Endothelial cell of hepatic sinusoid (primary cell): ENCODE results near the gene RIPK3.

Source experiments
- in situ Hi-C: cut with HindIII; loops from 2 replicates; pipeline ENCODE4 v1.10.0; 2017; ENCODE audit warnings: low sequenced_read_pairs

RIPK3 gene

DNA sequence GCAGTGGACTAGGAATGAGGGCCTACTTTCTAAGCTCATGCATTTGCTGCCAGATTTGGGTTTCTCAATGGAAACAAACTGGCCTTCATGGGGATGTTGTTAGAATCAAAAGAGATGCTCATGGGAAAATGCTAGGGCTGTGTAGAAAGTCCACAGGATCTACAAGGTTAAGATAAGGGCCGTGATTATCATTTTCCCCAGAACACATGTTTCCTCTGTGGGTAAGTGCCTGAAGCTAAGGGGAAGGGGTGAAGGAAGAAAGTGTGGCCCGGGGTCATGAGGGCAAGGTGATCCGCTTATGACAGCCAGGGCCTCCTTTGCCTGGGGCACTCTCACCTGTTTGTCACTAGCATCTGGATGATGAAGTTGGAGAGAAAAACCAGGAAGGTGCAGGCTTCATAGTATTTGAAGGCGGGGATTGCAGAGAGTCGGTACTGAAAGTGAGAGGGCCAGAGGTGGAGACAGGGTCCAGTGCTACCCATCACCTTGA is 14.7 kb downstream of the RIPK3 start:
- in situ Hi-C loops = no loop called here

DNA sequence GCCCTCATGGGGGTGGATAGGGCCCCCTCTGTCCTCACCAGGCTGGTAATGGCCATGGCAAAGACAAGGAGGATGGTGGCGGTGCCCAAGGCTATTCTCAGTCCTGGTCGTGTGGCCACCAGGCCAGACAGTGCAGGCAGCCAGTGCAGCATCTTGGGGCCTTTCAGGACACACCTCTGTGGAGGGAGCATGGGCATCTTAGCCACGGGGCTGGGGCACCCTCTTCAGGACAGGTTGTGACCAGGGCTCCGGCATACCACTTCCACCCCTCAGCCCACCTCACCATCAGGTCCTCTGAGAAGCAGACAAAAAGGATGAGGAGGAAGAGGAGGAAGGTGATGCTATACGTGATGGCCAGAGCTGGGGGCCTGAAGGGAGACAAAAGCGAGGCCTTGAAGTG is 15.8 kb downstream of the RIPK3 start:
- in situ Hi-C loops = loop anchor here (5.0 kb wide), 1 partner anchor 98 kb away; no protein-coding TSS in a partner anchor

DNA sequence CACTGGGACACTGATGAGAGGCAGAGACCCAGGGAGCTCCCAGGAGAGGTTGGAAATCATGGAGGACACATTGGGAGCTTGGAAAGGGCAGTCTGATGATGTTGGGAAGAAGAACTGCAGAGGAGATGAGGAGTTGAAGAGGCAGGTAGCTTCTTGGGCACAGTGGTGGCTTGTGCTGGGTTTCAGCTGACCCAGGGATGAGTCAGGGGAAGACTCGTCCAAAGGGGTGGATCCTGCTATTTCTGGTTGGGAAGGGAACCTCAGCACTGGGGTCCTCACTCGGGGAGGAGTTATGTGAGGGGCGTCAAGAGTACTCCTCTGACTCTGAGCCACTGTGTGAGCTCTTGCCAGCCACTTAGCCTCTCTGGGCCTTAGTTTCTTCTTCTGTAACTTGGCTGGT is 16.4 kb downstream of the RIPK3 start:
- in situ Hi-C loops = loop anchor here (5.0 kb wide), 1 partner anchor 99 kb away; no protein-coding TSS in a partner anchor

DNA sequence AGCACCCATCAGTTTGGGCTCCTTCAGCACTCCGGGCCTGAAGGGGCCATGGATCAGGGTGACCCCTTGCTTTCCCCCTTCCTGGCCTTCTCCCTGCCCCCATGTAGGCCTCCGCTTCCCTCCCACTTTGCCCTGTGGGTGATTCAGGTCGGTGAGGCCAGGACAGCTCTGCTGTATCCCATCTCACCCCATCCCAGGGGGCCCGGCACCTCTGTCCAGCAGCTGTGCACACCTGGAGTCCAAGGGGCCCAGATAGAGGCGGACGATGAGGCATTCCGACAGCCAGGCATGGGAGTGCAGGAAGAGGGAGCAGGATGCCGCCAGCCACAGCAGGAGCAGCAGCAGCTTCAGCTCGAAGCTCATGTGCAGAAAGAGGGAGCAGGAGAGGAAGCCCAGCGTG is 17.1 kb downstream of the RIPK3 start:
- in situ Hi-C loops = loop anchor here (5.0 kb wide), 1 partner anchor 100 kb away; no protein-coding TSS in a partner anchor

DNA sequence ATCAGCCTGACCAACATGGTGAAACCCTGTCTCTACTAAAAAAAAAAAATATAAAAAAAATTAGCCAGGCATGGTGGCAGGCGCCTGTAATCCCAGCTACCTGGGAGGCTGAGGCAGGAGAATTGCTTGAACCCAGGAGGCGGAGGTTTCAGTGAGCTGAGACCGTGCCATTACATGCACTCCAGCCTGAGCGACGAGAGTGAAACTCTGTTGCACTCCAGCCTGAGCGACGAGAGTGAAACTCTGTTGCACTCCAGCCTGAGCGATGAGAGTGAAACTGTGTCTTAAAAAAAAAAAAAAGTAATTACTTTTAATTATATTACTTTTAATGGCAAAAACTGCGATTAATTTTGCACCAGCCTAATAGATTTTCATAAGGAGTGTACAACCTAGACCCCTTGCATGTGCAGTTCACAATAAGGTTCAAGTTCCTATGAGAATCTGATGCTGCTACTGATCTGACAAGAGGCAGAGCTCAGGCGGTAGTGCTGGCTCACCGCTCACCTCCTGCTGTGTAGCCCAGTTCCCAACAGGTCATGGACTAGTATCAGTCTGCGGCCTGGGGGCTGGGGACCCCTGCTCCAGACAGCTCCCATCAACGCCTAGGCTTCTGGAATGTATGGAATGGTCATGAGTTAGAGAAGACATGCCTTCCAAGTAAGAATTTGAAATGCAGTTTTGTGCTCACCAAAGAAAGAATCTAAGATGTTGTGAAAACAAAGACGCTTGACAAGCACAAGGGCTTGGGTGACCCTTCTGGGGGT is 18.4 kb downstream of the RIPK3 start:
- in situ Hi-C loops = loop anchor here (5.0 kb wide), 1 partner anchor 101 kb away; no protein-coding TSS in a partner anchor

DNA sequence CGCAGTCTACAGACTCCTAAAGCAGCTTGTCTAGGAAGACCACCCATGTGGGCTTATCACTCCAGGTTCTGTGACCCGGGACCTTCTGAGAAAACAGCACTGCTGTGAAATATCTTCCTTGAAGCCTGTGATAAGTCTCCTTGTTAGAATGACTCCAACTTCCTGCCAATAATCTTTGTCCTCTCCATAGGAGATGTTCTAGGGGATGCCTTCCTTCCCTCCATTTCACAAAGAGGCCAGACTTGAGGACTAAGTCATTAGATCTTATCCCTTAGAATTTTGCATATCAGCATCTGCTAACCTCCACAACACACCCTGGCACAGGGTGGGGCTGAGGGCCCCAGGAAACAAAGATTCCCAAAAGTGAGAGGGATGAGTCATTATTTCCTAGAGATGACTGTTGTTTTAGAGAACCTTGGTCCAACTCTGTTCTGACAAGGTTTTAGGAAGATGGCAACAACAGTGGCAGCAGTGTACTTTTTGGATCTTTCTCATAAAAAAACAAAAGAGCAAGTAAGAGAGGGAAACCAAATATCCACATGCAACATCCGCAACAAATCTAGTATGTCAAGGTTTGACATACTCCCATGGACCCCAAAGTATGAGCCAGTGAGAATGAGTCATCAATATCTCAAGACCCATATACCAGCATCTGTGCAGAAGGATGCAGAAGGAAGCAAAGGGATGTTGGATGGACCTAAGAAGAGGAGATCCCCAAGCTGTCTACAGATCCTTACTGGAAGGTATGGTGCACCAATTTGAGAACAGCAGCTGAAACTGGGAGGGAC is 22.5 kb downstream of the RIPK3 start:
- in situ Hi-C loops = no loop called here

DNA sequence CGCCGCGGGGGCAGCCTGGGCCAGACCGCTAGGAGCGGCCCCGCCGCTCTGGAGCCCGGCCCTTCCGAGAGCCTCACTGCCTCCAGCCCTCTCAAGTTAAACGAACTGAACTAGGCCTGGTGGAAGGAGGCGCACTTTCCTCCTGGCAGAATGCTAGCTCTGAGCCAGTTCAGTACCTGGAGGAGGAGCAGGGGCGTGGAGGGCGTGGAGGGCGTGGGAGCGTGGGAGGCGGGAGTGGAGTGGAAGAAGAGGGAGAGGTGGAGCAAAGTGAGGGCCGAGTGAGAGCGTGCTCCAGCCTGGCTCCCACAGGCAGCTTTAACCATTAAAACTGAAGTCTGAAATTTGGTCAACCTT is 23.2 kb downstream of the RIPK3 start:
- in situ Hi-C loops = no loop called here

DNA sequence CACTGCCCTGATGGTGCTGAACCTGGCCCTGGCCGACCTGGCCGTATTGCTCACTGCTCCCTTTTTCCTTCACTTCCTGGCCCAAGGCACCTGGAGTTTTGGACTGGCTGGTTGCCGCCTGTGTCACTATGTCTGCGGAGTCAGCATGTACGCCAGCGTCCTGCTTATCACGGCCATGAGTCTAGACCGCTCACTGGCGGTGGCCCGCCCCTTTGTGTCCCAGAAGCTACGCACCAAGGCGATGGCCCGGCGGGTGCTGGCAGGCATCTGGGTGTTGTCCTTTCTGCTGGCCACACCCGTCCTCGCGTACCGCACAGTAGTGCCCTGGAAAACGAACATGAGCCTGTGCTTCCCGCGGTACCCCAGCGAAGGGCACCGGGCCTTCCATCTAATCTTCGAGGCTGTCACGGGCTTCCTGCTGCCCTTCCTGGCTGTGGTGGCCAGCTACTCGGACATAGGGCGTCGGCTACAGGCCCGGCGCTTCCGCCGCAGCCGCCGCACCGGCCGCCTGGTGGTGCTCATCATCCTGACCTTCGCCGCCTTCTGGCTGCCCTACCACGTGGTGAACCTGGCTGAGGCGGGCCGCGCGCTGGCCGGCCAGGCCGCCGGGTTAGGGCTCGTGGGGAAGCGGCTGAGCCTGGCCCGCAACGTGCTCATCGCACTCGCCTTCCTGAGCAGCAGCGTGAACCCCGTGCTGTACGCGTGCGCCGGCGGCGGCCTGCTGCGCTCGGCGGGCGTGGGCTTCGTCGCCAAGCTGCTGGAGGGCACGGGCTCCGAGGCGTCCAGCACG is 23.8 kb downstream of the RIPK3 start:
- in situ Hi-C loops = no loop called here

DNA sequence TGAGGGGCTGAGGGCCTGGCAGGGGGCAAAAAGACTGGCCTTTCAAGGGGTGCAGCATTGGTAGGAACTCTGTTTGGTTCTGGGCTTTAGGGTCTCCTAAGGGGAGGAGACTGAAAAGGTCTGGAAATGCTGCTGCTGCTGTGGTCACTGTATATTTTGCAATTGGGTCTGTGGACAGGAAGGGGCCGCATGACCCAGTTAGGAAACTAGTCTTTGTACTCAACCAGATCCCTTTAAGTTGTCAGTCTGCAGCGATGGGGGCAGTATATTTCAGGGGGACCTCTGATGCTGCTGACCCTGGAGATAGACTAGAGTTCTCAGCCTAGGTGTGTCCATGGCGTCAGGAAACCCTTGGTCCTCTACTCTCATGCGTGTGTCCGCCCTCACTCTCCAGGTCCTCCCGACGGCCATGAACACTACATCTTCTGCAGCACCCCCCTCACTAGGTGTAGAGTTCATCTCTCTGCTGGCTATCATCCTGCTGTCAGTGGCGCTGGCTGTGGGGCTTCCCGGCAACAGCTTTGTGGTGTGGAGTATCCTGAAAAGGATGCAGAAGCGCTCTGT is 24.5 kb downstream of the RIPK3 start:
- in situ Hi-C loops = no loop called here

DNA sequence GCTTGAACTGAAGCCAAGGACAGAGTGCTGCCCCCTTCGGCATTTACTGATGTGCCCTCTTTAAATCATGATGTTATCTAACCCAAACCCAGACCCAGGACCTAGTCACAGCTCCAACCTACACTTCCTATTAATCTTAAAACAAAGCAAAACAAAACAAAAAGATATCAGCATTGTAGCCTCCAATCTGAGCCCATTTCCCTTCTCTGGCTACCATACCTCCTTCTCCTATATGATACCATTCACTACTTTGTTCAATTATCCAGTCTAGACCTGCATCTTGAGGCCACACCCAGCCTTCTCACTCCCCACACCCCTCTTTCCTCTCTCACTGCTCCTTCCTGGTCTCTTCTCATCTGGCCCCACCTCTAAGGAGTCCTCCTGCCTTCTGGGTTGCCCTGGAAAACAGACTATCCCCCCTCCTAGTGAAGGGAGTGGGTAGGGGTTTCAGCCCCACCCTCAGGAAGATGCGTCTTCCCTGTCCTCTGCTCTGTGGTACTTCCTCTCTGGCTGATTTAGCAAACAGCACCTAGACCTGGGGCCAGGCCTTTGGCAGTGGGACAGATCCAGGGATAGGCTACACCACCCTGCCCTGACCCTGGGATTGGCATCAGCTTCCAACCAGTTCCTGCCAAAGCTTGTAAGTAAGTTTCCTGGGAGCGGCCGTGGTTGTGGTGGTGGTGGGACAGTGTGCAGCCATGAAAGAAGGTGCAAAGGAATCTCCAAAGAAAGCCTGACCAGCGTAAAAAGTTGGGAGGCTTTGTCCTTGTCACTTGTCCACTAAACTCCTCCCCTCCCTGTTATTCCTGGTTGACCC is 25.2 kb downstream of the RIPK3 start:
- in situ Hi-C loops = no loop called here

DNA sequence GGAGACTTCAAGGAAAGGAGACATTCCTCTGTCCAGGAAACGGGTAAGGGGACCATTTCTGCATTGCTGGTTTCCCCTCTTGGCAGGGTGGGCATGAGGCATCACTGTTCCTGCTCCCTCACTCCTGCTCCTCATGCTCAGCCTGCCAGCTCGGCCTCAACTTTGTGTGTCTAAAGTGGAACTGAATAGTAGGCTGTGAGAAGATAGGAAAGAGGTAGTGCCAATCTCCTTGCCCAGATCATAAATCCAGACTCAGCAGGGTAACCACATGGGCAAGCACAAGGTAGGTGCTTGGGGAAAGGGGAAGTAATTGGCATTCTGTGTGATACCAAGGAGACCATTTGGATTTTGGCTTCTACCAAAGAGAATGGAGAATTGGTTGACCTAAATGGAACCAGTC is 25.9 kb downstream of the RIPK3 start:
- in situ Hi-C loops = no loop called here

DNA sequence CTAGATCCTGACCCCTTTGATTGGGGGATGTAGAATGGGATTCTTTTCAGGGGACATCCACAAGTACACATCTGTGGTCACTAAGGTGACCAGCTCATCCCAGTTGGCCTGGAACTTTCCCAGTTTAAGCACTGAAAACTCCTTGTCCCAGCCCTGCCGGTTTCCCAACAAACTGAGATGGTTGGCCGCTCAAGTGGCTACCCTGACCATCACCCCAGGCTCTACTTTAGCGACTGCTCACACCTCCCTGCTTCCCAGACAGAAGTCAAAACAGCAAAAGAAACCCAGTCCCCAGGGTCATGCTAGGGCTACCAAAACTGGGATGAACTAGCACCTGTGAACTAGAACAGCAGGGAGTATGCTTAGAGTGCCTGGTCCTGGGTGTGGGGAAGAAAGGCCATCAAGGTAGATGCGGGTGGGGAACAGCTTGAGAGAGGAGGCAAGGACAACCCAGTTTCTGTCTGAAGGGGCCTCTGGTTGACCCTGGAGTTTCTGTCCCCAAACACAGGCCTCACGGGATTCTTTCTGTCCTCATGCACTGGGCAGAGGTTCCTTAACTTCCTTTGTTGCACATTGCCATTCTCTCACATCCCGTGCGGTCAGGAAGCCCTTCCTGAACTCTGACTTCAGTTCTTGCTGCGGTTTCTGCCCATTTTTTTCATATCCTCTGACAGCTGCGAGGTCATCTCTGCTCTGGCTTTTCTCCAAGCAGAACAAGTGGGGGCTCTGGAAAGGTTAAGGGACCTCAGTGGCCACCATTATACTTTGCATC is 26.9 kb downstream of the RIPK3 start:
- in situ Hi-C loops = no loop called here

DNA sequence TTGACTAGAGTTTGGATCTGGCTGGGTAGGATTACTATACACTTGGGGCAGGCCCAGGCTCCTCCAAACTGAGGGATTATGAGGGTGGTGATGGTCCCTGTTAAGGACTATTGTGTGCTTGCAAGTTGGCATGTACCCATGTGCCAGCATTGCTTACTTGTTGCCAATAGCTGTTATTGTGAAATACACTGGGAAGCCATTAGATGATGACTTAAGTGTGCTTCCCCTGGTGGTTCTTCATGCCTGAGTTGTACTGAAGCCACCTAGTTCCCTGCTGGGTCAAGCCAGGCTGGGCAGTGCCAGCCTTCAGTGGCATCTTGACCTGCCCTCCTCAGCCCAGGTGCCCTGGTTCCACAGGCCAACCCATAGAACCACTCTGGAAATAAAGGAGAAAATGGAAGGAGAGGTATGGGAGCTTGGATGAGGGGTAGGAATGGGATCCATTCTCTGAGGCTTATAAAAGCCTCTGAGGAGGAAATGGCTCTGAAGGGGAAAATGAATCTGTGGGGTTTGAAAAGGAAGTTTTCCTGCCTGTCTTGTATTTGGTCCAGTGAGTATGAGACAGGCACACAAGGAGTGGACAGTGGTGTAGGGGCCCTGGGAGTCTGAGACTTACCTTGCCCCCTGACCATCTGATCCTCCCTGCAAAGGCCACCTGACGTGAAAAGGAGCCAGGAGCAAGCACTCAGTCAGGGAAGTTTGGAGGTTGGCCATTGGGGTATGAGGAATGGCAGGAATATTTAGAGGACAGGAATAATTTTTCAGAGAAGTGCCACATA is 27.8 kb downstream of the RIPK3 start:
- in situ Hi-C loops = no loop called here

DNA sequence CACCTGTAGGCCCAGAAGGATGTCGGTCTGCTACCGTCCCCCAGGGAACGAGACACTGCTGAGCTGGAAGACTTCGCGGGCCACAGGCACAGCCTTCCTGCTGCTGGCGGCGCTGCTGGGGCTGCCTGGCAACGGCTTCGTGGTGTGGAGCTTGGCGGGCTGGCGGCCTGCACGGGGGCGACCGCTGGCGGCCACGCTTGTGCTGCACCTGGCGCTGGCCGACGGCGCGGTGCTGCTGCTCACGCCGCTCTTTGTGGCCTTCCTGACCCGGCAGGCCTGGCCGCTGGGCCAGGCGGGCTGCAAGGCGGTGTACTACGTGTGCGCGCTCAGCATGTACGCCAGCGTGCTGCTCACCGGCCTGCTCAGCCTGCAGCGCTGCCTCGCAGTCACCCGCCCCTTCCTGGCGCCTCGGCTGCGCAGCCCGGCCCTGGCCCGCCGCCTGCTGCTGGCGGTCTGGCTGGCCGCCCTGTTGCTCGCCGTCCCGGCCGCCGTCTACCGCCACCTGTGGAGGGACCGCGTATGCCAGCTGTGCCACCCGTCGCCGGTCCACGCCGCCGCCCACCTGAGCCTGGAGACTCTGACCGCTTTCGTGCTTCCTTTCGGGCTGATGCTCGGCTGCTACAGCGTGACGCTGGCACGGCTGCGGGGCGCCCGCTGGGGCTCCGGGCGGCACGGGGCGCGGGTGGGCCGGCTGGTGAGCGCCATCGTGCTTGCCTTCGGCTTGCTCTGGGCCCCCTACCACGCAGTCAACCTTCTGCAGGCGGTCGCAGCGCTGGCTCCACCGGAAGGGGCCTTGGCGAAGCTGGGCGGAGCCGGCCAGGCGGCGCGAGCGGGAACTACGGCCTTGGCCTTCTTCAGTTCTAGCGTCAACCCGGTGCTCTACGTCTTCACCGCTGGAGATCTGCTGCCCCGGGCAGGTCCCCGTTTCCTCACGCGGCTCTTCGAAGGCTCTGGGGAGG is 28.9 kb downstream of the RIPK3 start, which contains the start of gene LTB4R:
Gene LTB4R (plus strand): TSS at position 857 of the 959 bp plus-strand sequence. CDS start 4,150 bp downstream, outside the sequence.
- in situ Hi-C loops = no loop called here

DNA sequence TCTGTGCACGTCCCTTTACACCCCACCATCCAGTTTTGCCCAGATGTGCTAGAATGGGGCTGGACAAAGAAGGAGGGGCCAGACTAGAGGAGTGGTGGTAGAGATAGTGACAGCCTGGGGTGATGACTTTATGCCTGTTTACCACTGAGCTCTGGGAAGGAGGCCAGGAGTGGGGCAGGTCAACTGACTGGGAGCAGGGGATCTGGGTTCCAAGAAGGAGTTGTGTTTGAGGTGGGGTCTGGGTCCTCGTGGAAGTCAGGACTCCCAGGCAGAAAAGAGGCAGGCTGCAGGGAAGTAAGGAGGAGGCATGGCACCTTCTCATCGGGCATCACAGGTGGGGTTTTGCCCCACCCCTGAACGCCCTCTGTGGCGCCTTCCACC is 29.5 kb downstream of the RIPK3 start:
- in situ Hi-C loops = no loop called here

DNA sequence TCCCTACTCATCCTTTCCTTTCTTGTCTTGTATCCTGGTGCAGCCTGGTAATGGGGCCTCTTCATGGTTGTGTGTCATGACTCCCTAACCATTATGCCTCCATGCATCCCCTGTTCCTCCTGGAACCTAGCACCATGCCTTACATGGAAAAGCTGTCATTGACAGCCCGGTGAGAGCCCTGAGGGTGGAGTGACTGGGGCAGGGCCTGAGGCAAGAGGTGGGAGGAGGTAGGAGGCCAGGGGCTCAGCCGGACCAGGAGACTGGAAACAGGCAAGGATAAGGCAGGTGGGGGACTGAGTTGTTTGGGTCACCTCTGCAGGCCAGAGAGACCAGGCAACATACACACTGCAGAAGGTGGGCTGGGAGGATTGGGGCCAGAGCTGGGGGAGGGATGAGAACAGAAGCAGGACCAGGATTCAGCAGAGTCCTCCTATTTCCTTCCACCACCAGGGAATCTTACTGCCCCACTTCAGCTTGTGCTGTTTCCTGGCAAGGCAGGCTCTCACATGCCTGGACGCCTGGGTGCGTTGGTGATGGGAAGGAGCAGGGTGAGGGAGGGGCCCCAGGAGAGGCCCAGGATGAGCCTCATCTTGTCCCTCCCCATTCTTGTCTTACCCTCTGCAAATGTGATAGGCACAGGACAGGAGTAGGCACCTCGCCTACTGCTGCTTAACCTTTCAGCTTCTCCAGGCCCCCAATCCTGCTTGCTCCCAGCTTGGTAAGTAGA is 30.1 kb downstream of the RIPK3 start, which contains the start of gene LTB4R2:
Gene LTB4R2 (plus strand): TSS at position 603 of the 727 bp plus-strand sequence. CDS start 525 bp downstream, outside the sequence.
- in situ Hi-C loops = no loop called here
